Colon (tissue), 2 donors: ENCODE results near the gene LMNB1.
"Not testable (repeated sequence)": the region's sequence is repeated elsewhere in the genome, so short reads cannot be mapped to it uniquely, and the experiment has no call there.

Experiments
- FAIRE-seq: peaks from 2 replicates; lab custom pipeline; 2012; peaks lifted over from hg19 to GRCh38; lab: Jason Lieb, UNC
- donor health status: control.
- donor health status: control.

Gene LMNB1

GRCh38 chr5:126830061-126830460, 53.1 kb downstream of the LMNB1 start:
- FAIRE-seq: no peak

GRCh38 chr5:126831156-126831555, 54.2 kb downstream of the LMNB1 start:
- FAIRE-seq: no peak

GRCh38 chr5:126836778-126837177, 59.8 kb downstream of the LMNB1 start:
- FAIRE-seq: no peak

- no peak for FAIRE-seq
Observed at GRCh38 chr5:126837242-126837641, 60.3 kb downstream of the LMNB1 start.

- no peak for FAIRE-seq
Observed at GRCh38 chr5:126837906-126838539, 61.1 kb downstream of the LMNB1 start.

GRCh38 chr5:126839407-126839806, 62.5 kb downstream of the LMNB1 start:
- not testable (repeated sequence) for FAIRE-seq

GRCh38 chr5:126843375-126843774, 66.4 kb downstream of the LMNB1 start:
- FAIRE-seq: not testable (repeated sequence)

GRCh38 chr5:126845470-126846070, 68.6 kb downstream of the LMNB1 start:
- FAIRE-seq: not testable (repeated sequence)

- no peak for FAIRE-seq
Observed at GRCh38 chr5:126846344-126846743, 69.4 kb downstream of the LMNB1 start.

GRCh38 chr5:126846744-126847455, 70.0 kb downstream of the LMNB1 start:
- FAIRE-seq: no peak

GRCh38 chr5:126847456-126847820, 70.5 kb downstream of the LMNB1 start:
- FAIRE-seq: no peak

- FAIRE-seq: no peak
Observed at GRCh38 chr5:126847826-126848251, 70.9 kb downstream of the LMNB1 start.

GRCh38 chr5:126848253-126848652, 71.3 kb downstream of the LMNB1 start:
- FAIRE-seq: no peak

- no peak for FAIRE-seq
Observed at GRCh38 chr5:126849101-126849678, 72.3 kb downstream of the LMNB1 start.

GRCh38 chr5:126851501-126852011, 74.6 kb downstream of the LMNB1 start:
- no peak for FAIRE-seq

GRCh38 chr5:126852091-126852571, 75.2 kb downstream of the LMNB1 start:
- no peak for FAIRE-seq

GRCh38 chr5:126852841-126853271, 75.9 kb downstream of the LMNB1 start:
- FAIRE-seq: no peak

GRCh38 chr5:126853541-126854307, 76.8 kb downstream of the LMNB1 start:
- FAIRE-seq: not testable (repeated sequence)

- FAIRE-seq: no peak
Observed at GRCh38 chr5:126854526-126855110, 77.7 kb downstream of the LMNB1 start.

- no peak for FAIRE-seq
Observed at GRCh38 chr5:126855266-126855665, 78.3 kb downstream of the LMNB1 start.
